NOMO-1 treated with DMSO at 0.1 percent for 48 hours (cell line): ENCODE results near the gene CSF2RB.

Experiments
- DNase-seq: peaks from one replicate; lab custom pipeline; 2025; ENCODE audit not compliant: unreplicated experiment; lab: John Stamatoyannopoulos, UW

The CSF2RB gene

DNA sequence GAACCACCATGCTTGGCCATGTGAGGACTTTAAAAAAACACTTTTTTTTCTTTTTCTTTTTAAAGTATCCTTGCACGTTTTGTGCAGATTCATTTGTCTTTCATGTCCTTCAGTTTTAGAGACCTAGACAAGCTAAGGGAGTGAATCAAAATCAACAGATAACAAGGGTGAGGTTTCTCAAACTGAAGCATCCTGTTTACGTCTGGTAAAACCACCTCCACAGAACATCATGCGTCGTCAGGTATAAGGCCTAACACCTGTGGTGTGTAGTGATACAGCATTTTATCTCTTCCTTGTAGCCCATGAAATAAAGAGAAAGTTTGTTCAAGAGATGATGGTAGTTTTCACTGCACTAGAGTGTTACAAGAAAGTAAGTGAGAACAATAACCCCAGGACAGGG lies 26.3 kb upstream of the CSF2RB start:
- DNase-seq, result no peak

- no peak for DNase-seq
Observed at GRCh38 chr22:36891646-36892045, 21.8 kb upstream of the CSF2RB start.

- DNase-seq, result no peak
Observed at GRCh38 chr22:36892292-36892691, 21.1 kb upstream of the CSF2RB start.

DNA sequence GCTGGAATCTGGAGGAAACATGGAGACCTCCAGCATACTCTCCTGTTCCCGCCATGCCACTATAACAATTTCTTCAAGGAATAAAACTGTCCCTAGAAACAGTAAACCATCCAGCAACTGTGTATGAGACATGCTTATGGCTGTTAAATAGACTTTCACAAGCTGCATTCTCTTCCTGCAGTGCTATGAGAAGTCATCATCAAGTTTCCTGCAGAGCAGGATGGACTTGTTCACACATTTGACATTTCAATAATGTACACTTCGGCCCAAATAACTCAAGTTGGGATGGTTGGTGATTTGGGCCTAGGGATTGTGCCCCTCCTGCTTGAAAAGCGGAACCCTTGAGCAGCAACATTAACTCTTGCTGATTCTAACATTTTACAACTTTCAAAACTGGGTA lies 20.2 kb upstream of the CSF2RB start:
- DNase-seq, result no peak

DNA sequence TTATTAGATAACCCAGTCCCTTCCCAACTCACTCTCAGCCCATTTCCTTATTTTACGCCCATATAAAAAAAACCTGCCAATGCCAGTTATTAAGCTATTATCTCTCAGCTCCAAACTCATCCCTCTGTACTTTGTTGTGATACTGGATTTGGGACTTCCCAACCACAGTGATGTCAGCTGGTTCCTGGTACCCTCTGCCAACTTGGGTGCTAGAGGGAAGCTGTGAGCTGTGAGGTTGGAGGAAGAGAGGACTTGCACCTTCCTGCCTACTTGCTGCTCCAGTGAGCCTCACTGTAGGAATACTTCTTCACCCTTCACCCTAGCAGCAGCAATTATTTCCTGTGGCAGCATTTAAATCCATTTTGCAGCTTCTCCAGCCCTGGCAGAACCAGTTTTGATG lies 19.2 kb upstream of the CSF2RB start:
- DNase-seq, result no peak

DNA sequence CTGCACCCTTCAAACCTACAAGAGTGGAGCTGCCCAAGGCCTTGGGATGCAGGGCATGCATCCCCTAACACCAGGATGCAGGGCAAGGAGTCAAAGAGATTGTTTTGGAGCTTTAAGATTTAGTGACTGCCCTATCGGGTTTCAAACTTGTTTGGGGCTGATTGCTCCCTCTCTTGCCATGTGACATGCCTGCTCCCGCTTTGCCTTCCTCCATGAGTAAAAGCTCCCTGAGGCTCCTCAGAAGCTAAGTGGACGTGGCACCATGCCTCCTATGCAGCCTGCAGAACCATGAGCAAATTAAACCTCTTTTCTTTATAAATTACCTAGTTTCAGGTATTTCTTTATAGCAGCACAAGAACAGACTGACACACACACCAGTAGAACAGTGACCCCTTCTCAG lies 15.8 kb upstream of the CSF2RB start:
- DNase-seq, result no peak

- DNase-seq, result no peak
Observed at GRCh38 chr22:36898690-36899089, 14.7 kb upstream of the CSF2RB start.

GRCh38 chr22:36899498-36899897 lies 13.9 kb upstream of the CSF2RB start:
- DNase-seq, result no peak

GRCh38 chr22:36900225-36900624 lies 13.2 kb upstream of the CSF2RB start:
- no peak for DNase-seq

DNA sequence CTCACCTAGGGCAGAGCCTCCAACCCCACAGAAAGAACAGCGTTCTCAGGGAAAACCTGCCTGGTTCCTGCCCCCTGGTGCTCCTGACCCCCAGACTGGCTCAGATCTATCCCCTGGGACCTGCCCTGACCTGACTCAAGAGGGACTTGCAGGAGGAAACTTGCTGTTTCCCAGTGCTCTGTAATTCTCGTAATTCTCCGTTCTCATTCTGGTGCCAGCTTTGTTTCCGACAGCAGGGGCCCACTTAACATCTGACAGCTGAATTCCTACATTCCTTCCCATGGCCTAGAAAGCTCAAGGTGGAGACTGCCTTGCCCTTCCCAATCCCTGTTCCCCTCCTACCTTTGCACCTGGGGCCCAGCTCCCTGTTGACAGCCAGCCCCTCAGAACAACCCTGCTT lies 12.5 kb upstream of the CSF2RB start:
- DNase-seq, result no peak

DNA sequence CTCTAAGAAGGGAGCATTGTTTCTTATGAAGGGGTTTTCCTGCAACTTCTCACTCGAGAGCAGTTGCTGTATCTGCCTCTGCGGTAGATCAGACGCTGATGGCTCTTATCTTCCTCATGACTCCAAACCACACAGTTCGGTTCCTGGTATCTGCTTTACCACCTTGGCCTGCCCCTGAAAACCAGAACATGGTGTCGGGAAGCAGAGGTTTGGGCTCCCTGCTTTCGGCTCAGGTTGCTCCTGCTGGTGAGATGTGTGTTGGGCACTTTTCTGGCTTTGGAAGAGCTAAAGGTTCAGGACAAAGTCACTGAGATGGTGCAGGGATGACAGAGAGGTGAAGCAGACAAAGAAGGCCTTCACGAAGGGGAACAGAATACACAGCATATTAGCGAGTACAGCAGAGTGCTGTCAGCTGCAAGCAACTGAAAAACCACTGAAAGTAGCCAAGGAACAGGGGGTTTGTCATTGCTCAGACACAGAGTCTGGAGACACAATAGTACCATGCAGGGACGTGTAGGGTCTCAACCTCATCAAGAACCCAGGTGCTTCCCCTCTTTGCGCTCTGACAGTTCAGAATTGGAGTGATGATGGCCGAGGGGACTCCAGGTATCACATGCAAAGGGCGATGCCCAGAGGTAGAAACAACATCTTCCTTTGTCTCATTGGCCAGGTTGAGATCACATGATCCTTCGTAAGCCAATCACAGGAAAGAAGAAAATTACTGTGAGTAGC lies 11.9 kb upstream of the CSF2RB start:
- DNase-seq, result no peak

DNA sequence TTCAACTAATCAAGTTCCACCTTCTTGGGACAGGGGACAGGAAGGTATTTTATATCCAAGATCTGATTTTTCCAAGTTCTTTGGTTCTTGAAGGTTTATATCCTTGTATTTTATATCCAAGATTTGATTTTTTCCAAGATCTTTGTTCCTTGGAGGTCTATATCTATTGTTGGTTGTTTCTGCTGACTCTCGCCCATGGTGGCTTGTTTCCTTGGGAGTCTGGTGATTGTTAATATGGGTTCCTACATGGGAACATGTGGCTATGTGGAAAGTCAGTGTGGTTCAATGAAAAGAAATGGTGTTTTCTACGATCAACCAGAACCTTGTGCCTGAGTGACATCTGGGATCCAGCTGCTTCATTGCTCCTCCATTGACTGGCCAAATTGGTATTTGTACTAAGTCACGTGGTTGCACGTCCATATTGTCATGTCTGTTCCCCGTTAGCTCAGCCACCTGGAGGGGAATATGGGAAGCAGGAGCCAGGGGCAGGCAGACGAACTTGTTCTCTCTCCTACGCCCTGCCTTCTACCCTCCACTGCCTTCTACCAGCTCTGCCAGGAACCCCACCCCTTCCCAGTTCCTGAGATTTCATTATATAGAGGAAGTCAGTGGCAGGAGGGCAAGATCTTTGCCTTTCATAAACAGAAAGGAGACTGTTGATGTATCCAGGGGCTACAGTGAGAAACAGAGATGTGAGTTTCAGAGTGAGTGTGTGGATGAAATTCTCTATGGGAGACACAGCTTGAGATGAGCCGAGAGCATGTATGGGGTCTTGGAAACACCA lies 11.1 kb upstream of the CSF2RB start:
- no peak for DNase-seq

GRCh38 chr22:36904260-36904880 lies 9.1 kb upstream of the CSF2RB start:
- no peak for DNase-seq

DNA sequence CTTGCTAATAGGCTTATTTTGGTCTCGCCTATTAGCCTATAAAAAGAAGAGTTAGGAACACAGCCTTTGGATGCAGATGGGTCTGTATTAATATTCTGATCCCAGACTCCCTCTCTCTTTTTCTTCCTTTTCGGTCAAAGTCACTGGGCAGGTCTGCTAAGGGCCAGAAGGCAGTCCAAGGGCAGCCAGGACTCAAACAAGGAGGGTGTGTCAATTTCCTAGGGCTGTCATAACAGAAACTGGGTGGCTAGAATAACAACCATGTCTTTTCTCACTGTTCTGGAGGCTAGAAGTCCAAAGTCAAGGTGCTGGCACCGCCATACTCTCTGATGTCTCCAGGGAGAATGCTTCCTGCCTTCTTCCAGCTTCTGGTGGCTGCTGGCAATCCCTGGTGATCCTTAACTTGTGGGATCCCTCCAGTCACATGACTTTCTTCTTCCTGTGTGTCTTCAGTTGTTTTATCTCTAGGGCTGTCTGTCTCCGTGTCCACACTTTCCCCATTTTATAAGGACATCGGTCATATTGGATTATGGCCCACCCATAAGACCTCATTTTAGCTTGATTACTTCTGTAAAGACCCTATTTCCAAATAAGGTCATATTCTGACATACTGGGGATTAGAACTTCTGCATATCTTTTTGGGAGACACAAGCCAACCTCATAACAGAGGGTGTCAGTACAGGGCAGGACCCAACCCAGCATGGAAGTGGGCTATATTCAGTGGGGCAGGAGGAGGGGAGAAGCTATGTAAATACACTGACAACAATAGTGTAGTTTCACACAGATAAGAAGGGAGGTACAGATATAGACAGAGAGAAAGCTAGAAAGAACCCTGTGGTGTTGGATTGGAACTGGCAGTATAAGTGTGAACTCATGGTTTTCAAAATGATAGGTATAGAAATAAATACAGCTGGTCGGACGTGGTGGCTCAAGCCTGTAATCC lies 5.9 kb upstream of the CSF2RB start:
- no peak for DNase-seq

DNA sequence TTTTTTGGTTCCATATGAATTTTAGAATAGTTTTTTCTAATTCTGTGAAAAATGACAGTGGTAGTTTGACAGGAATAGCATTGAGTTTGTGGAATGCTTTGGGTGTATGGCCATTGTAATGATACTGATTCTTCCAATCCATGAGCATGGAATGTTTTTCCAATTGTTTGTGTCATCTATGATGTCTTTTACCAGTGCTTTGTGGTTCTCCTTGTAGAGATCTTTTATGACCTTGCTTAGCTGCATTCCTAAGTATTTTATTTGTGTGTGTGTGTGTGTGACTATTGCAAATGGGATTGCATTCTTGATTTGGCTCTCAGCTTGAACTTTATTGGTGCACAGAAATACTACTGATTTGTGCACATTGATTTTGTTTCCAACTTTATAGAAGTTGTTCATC lies 3.0 kb upstream of the CSF2RB start:
- DNase-seq, result no peak

DNA sequence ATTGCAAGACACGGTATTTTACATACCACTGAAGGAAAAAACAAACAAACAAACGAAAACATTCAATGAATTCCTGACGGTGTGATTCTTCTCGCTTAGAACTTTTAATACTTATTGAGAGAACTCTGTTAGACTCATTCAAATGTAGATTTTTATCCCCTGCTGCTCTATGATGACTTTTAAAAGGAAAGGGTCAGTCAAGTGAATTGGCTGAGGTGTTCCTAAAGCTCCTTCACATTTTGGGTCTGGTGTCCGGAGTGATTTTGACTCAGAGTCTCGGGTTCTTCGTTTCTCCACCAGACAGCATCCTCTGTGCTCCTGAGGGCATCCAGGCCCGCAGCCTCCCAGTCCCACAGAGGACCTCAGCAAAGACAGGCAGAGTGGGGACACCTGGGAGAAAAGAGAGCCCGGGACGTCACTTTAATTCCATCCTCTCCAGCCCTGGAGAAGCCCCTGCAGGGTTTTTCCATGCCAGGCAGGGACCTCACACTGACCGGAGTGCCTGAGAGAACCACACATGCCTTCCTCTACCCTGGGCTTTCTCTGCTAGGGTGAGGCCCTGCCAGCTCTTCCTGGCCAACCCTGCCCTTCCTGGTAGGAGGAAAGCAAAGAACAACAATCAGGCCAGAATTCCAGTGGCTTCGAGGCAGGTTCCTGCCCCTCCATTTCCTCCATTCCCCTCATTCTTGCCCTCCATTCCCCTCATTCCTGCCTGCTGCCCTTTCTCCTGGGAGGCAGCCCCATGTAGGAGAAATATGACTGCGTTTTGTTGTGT lies 1.4 kb upstream of the CSF2RB start:
- DNase-seq, result no peak

GRCh38 chr22:36912694-36913426 lies 568 bp upstream of the CSF2RB start:
- DNase-seq, result peak; percentile 54

GRCh38 chr22:36914390-36914752 lies 943 bp downstream of the CSF2RB start:
- DNase-seq, result no peak

DNA sequence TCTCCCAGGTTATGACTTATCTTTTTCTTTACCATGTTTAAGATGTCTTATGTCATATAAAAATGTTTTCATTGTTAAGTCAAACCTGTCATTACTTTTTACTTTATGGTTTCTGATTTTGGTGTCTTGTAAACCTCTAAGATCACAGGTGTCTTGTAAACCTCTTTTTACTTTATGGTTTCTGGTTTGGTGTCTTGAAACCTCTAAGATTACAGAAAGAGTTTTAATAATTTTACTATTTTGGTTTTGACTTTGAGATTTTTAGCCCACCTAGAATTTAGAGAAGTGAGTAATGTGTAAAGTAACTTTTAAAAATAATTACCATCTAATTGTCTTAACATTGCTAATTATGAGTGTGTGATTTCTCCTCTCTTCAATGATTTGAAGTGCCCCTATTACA lies 2.6 kb downstream of the CSF2RB start:
- DNase-seq, result no peak
